Stomach smooth muscle (tissue), 2 donors: ENCODE data around the gene AGPAT4.

Experiments
- H3K27ac ChIP-seq: one replicate; pipeline ENCODE4 v1.7.0; 2013; ENCODE audit warnings: mild to moderate bottlenecking, low read length, inconsistent platforms
- H3K27me3 ChIP-seq, 2 donors: one replicate each; pipeline ENCODE4 v1.7.0; 2013; ENCODE audit warnings: low read length in 2 of 2; ENCODE audit not compliant: insufficient read depth in 2 of 2, control insufficient read depth in 1 of 2
- H3K36me3 ChIP-seq, 2 donors: one replicate each; pipeline ENCODE4 v1.7.0; 2013; ENCODE audit warnings: low read length in 2 of 2; ENCODE audit not compliant: control insufficient read depth in 2 of 2, insufficient read depth in 2 of 2
- H3K4me1 ChIP-seq: one replicate; pipeline ENCODE4 v1.7.0; 2013; ENCODE audit warnings: low read length; ENCODE audit not compliant: control insufficient read depth, insufficient read depth
- H3K4me3 ChIP-seq, 2 donors: one replicate each; pipeline ENCODE4 v1.7.0; 2013; ENCODE audit warnings: low read length in 2 of 2
- H3K9ac ChIP-seq, 2 donors: one replicate each; pipeline ENCODE4 v1.7.0; 2013; ENCODE audit warnings: low read length in 2 of 2, mild to moderate bottlenecking in 1 of 2
- H3K9me3 ChIP-seq, 2 donors: one replicate each; pipeline ENCODE4 v1.7.0; 2013; ENCODE audit warnings: low read length in 2 of 2; ENCODE audit not compliant: control insufficient read depth in 2 of 2
- donor health status: healthy.
- donor health status: Pancreatic carcinoma.

Gene AGPAT4

GRCh38 chr6:161152527-161152862, 121.4 kb downstream of the AGPAT4 start:
- no peak overlapping the region for H3K9ac ChIP-seq
- H3K9me3 ChIP-seq: no peaks in the 10 kb centered on the region
- no peak overlapping the region for H3K4me3 ChIP-seq
- H3K27me3 ChIP-seq: no peaks in the 10 kb centered on the region
- H3K4me1 ChIP-seq: no peaks in the 10 kb centered on the region
- H3K27ac ChIP-seq: no peak overlapping the region
- H3K36me3 ChIP-seq: peaks cover 3 to 24% of the 10 kb centered on the region in 2 donors

GRCh38 chr6:161151660-161152526, 122.0 kb downstream of the AGPAT4 start:
- no peak overlapping the region for H3K9ac ChIP-seq
- no peaks in the 10 kb centered on the region for H3K27me3 ChIP-seq
- H3K36me3 ChIP-seq: peaks cover 5 to 24% of the 10 kb centered on the region in 2 donors
- H3K27ac ChIP-seq: no peak overlapping the region
- H3K9me3 ChIP-seq: no peaks in the 10 kb centered on the region
- H3K4me3 ChIP-seq: no peak overlapping the region
- H3K4me1 ChIP-seq: no peaks in the 10 kb centered on the region

- Histone ChIP-seq H3K36me3 (peaks cover 8 to 28% of the 10 kb centered on the region in 2 donors), H3K27ac (no peak overlapping the region), H3K9me3 (no peaks in the 10 kb centered on the region), H3K4me3 (no peak overlapping the region), H3K27me3 (no peaks in the 10 kb centered on the region), H3K9ac (no peak overlapping the region), H3K4me1 (no peaks in the 10 kb centered on the region)
Observed at GRCh38 chr6:161151059-161151645, 122.7 kb downstream of the AGPAT4 start.

- Histone ChIP-seq H3K4me1 (no peaks in the 10 kb centered on the region), H3K9ac (no peak overlapping the region), H3K36me3 (peaks cover 8 to 32% of the 10 kb centered on the region in 2 donors), H3K9me3 (no peaks in the 10 kb centered on the region), H3K4me3 (no peak overlapping the region), H3K27me3 (no peaks in the 10 kb centered on the region), H3K27ac (no peak overlapping the region)
Observed at GRCh38 chr6:161150566-161150965, 123.3 kb downstream of the AGPAT4 start.

GRCh38 chr6:161150136-161150535, 123.7 kb downstream of the AGPAT4 start:
- no peak overlapping the region for H3K9ac ChIP-seq
- H3K36me3 ChIP-seq: peaks cover 10 to 35% of the 10 kb centered on the region in 2 donors
- no peaks in the 10 kb centered on the region for H3K4me1 ChIP-seq
- H3K27me3 ChIP-seq: no peaks in the 10 kb centered on the region
- no peak overlapping the region for H3K27ac ChIP-seq
- no peak overlapping the region for H3K4me3 ChIP-seq
- H3K9me3 ChIP-seq: no peaks in the 10 kb centered on the region

- H3K9me3 ChIP-seq: no peaks in the 10 kb centered on the region
- H3K27me3 ChIP-seq: no peaks in the 10 kb centered on the region
- H3K4me3 ChIP-seq: no peak overlapping the region
- H3K27ac ChIP-seq: no peak overlapping the region
- no peak overlapping the region for H3K9ac ChIP-seq
- H3K36me3 ChIP-seq: peaks cover 13 to 33% of the 10 kb centered on the region in 2 donors
- no peaks in the 10 kb centered on the region for H3K4me1 ChIP-seq
Observed at GRCh38 chr6:161143663-161144430, 130.0 kb downstream of the AGPAT4 start.

GRCh38 chr6:161142957-161143296, 130.9 kb downstream of the AGPAT4 start:
- no peaks in the 10 kb centered on the region for H3K4me1 ChIP-seq
- H3K9ac ChIP-seq: no peak overlapping the region
- H3K9me3 ChIP-seq: no peaks in the 10 kb centered on the region
- no peaks in the 10 kb centered on the region for H3K27me3 ChIP-seq
- peaks cover 12 to 26% of the 10 kb centered on the region in 2 donors for H3K36me3 ChIP-seq
- H3K4me3 ChIP-seq: no peak overlapping the region
- H3K27ac ChIP-seq: no peak overlapping the region

- Histone ChIP-seq H3K9ac (no peak overlapping the region), H3K27me3 (no peaks in the 10 kb centered on the region), H3K36me3 (peaks cover 7 to 23% of the 10 kb centered on the region in 2 donors), H3K4me3 (no peak overlapping the region), H3K4me1 (no peaks in the 10 kb centered on the region), H3K9me3 (no peaks in the 10 kb centered on the region), H3K27ac (no peak overlapping the region)
Observed at GRCh38 chr6:161141173-161141572, 132.7 kb downstream of the AGPAT4 start.

GRCh38 chr6:161140554-161140875, 133.3 kb downstream of the AGPAT4 start:
- H3K27ac ChIP-seq: no peak overlapping the region
- peaks cover 10 to 22% of the 10 kb centered on the region in 2 donors for H3K36me3 ChIP-seq
- H3K4me1 ChIP-seq: no peaks in the 10 kb centered on the region
- no peak overlapping the region for H3K9ac ChIP-seq
- H3K4me3 ChIP-seq: no peak overlapping the region
- no peaks in the 10 kb centered on the region for H3K27me3 ChIP-seq
- no peaks in the 10 kb centered on the region for H3K9me3 ChIP-seq

- Histone ChIP-seq H3K27me3 (no peaks in the 10 kb centered on the region), H3K9me3 (no peaks in the 10 kb centered on the region), H3K36me3 (peaks cover 7 to 22% of the 10 kb centered on the region in 2 donors), H3K4me3 (no peak overlapping the region), H3K27ac (no peak overlapping the region), H3K9ac (no peak overlapping the region), H3K4me1 (no peaks in the 10 kb centered on the region)
Observed at GRCh38 chr6:161139766-161140553, 133.9 kb downstream of the AGPAT4 start.
